GM23338 (cell line): Measurements from ENCODE around the gene CDNF. TPM values are rescaled to one million over a fixed set of nuclear protein-coding genes. Genes with fewer than 3 reads are reported as not detected.

ENCODE experiments used
- ATAC-seq: fragments of 200-7000 bp; cut with Tn5 transposase; 3 replicates; pipeline ENCODE4 v1.9.1; 2020
- DNase-seq: peaks from one replicate; pipeline ENCODE4 v3.0.0-alpha.2; 2015; ENCODE audit warnings: low spot score
- H2AFZ ChIP-seq: fragments of 200-600 bp; sonication (generic); 2 replicates; pipeline ENCODE4 v1.8.0; 2016; ENCODE audit warnings: antibody characterized with exemption, mild to moderate bottlenecking, moderate library complexity
- H3F3A ChIP-seq: fragments of 200-600 bp; sonication (generic); replicated peaks from 2 replicates; pipeline ENCODE4 v1.8.0; 2017; ENCODE audit warnings: antibody characterized with exemption, mixed run types, low read depth
- H3K27ac ChIP-seq: fragments of 200-600 bp; sonication (generic); 2 replicates; pipeline ENCODE4 v1.6.1; 2016; ENCODE audit warnings: low read depth
- H3K27me3 ChIP-seq: fragments of 200-600 bp; sonication (generic); 2 replicates; pipeline ENCODE4 v1.8.0; 2016; ENCODE audit warnings: mild to moderate bottlenecking, mixed run types, moderate library complexity; ENCODE audit not compliant: insufficient read depth
- H3K36me3 ChIP-seq: fragments of 200-600 bp; sonication (generic); 2 replicates; pipeline ENCODE4 v1.8.0; 2016; ENCODE audit warnings: mild to moderate bottlenecking; ENCODE audit not compliant: insufficient read depth
- H3K4me1 ChIP-seq: fragments of 200-600 bp; sonication (generic); 2 replicates; pipeline ENCODE4 v1.8.0; 2016; ENCODE audit warnings: mild to moderate bottlenecking, moderate library complexity; ENCODE audit not compliant: insufficient read depth
- H3K4me2 ChIP-seq: fragments of 200-600 bp; sonication (generic); 2 replicates; pipeline ENCODE4 v1.7.1; 2017; ENCODE audit warnings: mixed run types
- H3K4me3 ChIP-seq: fragments of 200-600 bp; sonication (generic); 2 replicates; pipeline ENCODE4 v1.6.1; 2016; ENCODE audit warnings: mixed run types
- H3K79me2 ChIP-seq: fragments of 200-600 bp; sonication (generic); replicated peaks from 2 replicates; pipeline ENCODE4 v1.8.0; 2017; ENCODE audit warnings: mild to moderate bottlenecking; ENCODE audit not compliant: insufficient read depth
- H3K9me2 ChIP-seq: fragments of 200-600 bp; sonication (generic); 2 replicates; pipeline ENCODE4 v1.8.0; 2017; ENCODE audit not compliant: insufficient read depth
- H4K20me1 ChIP-seq: fragments of 200-600 bp; sonication (generic); replicated peaks from 2 replicates; pipeline ENCODE4 v1.8.0; 2017; ENCODE audit warnings: mild to moderate bottlenecking; ENCODE audit not compliant: insufficient read depth
- H3K27ac Mint-ChIP-seq: 2 replicates; pipeline ENCODE4 v1.8.0; 2020; ENCODE audit warnings: inconsistent platforms, mild to moderate bottlenecking, moderate library complexity, mixed read lengths
- H3K27me3 Mint-ChIP-seq: 3 replicates; pipeline ENCODE4 v1.8.0; 2022; ENCODE audit warnings: low read depth, mild to moderate bottlenecking, moderate library complexity, mixed read lengths, inconsistent platforms; ENCODE audit not compliant: insufficient read depth, poor library complexity
- H3K36me3 Mint-ChIP-seq: 3 replicates; pipeline ENCODE4 v1.8.0; 2021; ENCODE audit warnings: low read depth, mild to moderate bottlenecking, inconsistent platforms, moderate library complexity, mixed read lengths
- H3K4me1 Mint-ChIP-seq: 3 replicates; pipeline ENCODE4 v1.8.0; 2020; ENCODE audit warnings: mild to moderate bottlenecking, inconsistent platforms, mixed read lengths
- H3K4me3 Mint-ChIP-seq: 3 replicates; pipeline ENCODE4 v1.8.0; 2021; ENCODE audit warnings: moderate library complexity, mild to moderate bottlenecking, inconsistent platforms, mixed read lengths
- H3K9me3 Mint-ChIP-seq: 3 replicates; pipeline ENCODE4 v1.8.0; 2020; ENCODE audit warnings: moderate library complexity, mild to moderate bottlenecking, inconsistent platforms, mixed read lengths
- CREB1 ChIP-seq: fragments of 250-450 bp; sonication (Bioruptor Pico); IDR thresholded peaks from 2 replicates; pipeline ENCODE4 v1.5.0; 2020; ENCODE audit warnings: low read depth, mild to moderate bottlenecking, moderate library complexity
- ETS1 ChIP-seq: IDR thresholded peaks from 2 replicates; pipeline ENCODE4 v1.6.1; 2016; ENCODE audit warnings: antibody characterized with exemption
- EZH2 ChIP-seq: fragments of 200-600 bp; sonication (generic); IDR thresholded peaks from one replicate; pipeline ENCODE4 v1.8.0; 2017; ENCODE audit warnings: antibody characterized with exemption, mild to moderate bottlenecking, low read depth; ENCODE audit not compliant: unreplicated experiment
- STAT1 ChIP-seq: IDR thresholded peaks from one replicate; pipeline ENCODE4 v1.6.1; 2016; ENCODE audit warnings: antibody characterized with exemption; ENCODE audit not compliant: unreplicated experiment
- ZNF114 ChIP-seq: fragments of 250-450 bp; sonication (Bioruptor Pico); IDR thresholded peaks from 2 replicates; pipeline ENCODE4 v1.5.0; 2020; ENCODE audit warnings: mild to moderate bottlenecking, moderate library complexity
- polyA plus RNA-seq: library from polyadenylated mRNA; unstranded; fragments of >200 nt; fragmentation: Nextera tagmentation; extraction: Ambion mirVana; gene quantifications from 2 replicates; pipeline ENCODE4 v1.2.1, GENCODE V29; 2016
- total RNA-seq: library from RNA; depleted of rRNA; stranded (reverse); fragments of >200 nt; shearing (Covaris generic); gene quantifications from 2 replicates; pipeline ENCODE4 v1.2.3, GENCODE V29; 2014
- TF ChIP-seq, protein P1 (sequence below): fragments of 250-450 bp; sonication (Bioruptor Pico); IDR thresholded peaks from 2 replicates; pipeline ENCODE4 v1.5.0; 2020; ENCODE audit warnings: mild to moderate bottlenecking, moderate library complexity

CDNF gene
- total and polyA plus RNA-seq, 2 experiments from 2014 or later: 0.26 to 1.1 TPM

DNA sequence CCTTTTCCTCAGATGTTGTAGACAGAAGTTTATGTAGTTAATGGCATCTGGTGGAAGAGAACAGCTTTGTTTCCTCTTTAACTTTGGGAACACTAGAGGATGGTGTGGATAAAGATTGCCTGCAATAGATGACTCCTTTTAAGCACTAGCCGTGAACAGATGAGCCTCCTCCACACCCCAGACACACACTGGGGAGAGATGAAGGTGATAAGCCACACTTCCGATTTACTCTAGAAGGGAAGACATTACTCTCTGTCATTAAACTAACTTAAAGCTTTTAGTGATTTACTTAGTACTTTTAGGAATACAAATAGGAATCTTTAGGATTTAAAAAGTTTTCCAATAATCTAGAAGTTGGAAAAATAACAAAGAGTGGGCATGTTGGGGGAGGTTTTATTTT lies 7.1 kb upstream of the CDNF start (continued):
- TF ChIP-seq, protein P1, sequence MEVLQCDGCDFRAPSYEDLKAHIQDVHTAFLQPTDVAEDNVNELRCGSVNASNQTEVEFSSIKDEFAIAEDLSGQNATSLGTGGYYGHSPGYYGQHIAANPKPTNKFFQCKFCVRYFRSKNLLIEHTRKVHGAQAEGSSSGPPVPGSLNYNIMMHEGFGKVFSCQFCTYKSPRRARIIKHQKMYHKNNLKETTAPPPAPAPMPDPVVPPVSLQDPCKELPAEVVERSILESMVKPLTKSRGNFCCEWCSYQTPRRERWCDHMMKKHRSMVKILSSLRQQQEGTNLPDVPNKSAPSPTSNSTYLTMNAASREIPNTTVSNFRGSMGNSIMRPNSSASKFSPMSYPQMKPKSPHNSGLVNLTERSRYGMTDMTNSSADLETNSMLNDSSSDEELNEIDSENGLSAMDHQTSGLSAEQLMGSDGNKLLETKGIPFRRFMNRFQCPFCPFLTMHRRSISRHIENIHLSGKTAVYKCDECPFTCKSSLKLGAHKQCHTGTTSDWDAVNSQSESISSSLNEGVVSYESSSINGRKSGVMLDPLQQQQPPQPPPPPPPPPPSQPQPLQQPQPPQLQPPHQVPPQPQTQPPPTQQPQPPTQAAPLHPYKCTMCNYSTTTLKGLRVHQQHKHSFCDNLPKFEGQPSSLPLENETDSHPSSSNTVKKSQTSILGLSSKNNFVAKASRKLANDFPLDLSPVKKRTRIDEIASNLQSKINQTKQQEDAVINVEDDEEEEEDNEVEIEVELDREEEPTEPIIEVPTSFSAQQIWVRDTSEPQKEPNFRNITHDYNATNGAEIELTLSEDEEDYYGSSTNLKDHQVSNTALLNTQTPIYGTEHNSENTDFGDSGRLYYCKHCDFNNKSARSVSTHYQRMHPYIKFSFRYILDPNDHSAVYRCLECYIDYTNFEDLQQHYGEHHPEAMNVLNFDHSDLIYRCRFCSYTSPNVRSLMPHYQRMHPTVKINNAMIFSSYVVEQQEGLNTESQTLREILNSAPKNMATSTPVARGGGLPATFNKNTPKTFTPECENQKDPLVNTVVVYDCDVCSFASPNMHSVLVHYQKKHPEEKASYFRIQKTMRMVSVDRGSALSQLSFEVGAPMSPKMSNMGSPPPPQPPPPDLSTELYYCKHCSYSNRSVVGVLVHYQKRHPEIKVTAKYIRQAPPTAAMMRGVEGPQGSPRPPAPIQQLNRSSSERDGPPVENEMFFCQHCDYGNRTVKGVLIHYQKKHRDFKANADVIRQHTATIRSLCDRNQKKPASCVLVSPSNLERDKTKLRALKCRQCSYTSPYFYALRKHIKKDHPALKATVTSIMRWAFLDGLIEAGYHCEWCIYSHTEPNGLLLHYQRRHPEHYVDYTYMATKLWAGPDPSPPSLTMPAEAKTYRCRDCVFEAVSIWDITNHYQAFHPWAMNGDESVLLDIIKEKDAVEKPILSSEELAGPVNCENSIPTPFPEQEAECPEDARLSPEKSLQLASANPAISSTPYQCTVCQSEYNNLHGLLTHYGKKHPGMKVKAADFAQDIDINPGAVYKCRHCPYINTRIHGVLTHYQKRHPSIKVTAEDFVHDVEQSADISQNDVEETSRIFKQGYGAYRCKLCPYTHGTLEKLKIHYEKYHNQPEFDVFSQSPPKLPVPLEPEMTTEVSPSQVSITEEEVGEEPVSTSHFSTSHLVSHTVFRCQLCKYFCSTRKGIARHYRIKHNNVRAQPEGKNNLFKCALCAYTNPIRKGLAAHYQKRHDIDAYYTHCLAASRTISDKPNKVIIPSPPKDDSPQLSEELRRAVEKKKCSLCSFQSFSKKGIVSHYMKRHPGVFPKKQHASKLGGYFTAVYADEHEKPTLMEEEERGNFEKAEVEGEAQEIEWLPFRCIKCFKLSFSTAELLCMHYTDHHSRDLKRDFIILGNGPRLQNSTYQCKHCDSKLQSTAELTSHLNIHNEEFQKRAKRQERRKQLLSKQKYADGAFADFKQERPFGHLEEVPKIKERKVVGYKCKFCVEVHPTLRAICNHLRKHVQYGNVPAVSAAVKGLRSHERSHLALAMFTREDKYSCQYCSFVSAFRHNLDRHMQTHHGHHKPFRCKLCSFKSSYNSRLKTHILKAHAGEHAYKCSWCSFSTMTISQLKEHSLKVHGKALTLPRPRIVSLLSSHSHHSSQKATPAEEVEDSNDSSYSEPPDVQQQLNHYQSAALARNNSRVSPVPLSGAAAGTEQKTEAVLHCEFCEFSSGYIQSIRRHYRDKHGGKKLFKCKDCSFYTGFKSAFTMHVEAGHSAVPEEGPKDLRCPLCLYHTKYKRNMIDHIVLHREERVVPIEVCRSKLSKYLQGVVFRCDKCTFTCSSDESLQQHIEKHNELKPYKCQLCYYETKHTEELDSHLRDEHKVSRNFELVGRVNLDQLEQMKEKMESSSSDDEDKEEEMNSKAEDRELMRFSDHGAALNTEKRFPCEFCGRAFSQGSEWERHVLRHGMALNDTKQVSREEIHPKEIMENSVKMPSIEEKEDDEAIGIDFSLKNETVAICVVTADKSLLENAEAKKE (CRISPR knock-in tag): no peak
- no peak for TF ChIP-seq ETS1

- no peak overlapping the region for H3K27ac Mint-ChIP-seq
- H3F3A ChIP-seq: no peaks in the 10 kb centered on the region
- H2AFZ ChIP-seq: no peak overlapping the region
- DNase-seq (no peak), ATAC-seq (no peak)
- peaks cover 7% of the 10 kb centered on the region for H3K4me1 ChIP-seq
- H3K27me3 ChIP-seq: no peaks in the 10 kb centered on the region
- H4K20me1 ChIP-seq: peaks cover 17% of the 10 kb centered on the region
- no peak overlapping the region for H3K27ac ChIP-seq
- H3K4me2 ChIP-seq: no peak overlapping the region
- H3K4me3 ChIP-seq: no peak overlapping the region
- H3K9me3 Mint-ChIP-seq: no peaks in the 10 kb centered on the region
- H3K4me1 Mint-ChIP-seq: peaks cover 3% of the 10 kb centered on the region; the same call in 2 of the 3 replicates
- no peak overlapping the region for H3K4me3 Mint-ChIP-seq
- peaks cover 42% of the 10 kb centered on the region for H3K79me2 ChIP-seq
- H3K9me2 ChIP-seq: no peaks in the 10 kb centered on the region
- H3K27me3 Mint-ChIP-seq: no peaks in the 10 kb centered on the region
- H3K36me3 Mint-ChIP-seq: peaks cover 55% of the 10 kb centered on the region
- peaks cover 48% of the 10 kb centered on the region for H3K36me3 ChIP-seq
- TF ChIP-seq, protein P1 (CRISPR knock-in tag): no peak
- TF ChIP-seq ZNF114 (CRISPR knock-in tag): no peak
- no peak for TF ChIP-seq EZH2
- TF ChIP-seq STAT1: no peak
- no peak for TF ChIP-seq CREB1 (CRISPR knock-in tag)
- no peak for TF ChIP-seq ETS1
Measured at GRCh38 chr10:14843327-14843988, 5.6 kb upstream of the CDNF start.
